Cerebellar nuclear complex (tissue), 1 donor: ENCODE results near the gene FBXL13.
"Not testable (repeated sequence)": the region's sequence is repeated elsewhere in the genome, so short reads cannot be mapped to it uniquely, and the experiment has no call there.

Source experiments
- DNase-seq, 2 experiments: peaks; one replicate each; lab custom pipeline; 2025; lab: John Stamatoyannopoulos, UW

The FBXL13 gene

GRCh38 chr7:102982235-102982634 is 92.4 kb downstream of the FBXL13 start:
- no peak for DNase-seq

GRCh38 chr7:102981451-102981850 is 93.1 kb downstream of the FBXL13 start:
- no peak for DNase-seq

DNA sequence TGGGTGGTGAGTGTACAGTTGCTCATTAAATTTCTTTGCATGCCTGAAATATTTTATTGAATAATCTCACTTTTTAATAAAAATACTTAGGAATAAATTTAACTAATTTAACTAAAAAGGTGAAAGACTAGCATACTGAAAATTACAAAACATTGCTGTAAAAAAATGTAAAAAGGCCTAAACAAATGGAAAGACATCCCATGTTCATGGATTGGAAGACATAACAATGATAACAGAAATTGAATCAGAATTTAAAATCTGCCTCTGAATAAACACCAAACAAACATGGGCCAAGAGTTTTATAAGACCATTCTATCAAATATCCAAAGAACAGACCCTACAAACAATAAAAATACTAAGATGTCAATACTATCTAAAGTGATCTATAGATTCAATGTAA is 94.9 kb downstream of the FBXL13 start:
- DNase-seq = no peak

DNA sequence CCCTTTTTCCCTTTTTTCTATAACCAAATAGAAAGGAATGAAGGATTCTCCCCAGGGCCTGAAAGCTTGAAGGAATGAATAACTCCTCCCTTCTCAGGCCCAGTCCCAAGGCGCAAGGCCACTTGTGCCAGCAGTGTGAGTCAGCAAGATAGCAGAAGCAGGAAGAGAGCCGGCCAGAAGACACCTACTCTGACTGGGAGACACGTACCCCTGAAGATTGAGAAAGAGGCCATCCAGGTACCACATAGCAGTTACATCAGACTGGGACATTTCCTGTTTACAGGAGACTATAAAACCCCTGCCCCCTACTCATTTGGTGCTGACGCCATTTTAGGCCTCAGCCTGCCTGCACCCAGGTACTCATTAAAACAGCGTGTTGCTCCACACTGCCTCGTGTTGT is 96.3 kb downstream of the FBXL13 start:
- no peak for DNase-seq

GRCh38 chr7:102977586-102977985 is 97.0 kb downstream of the FBXL13 start:
- not testable (repeated sequence) for DNase-seq

GRCh38 chr7:102976493-102976892 is 98.1 kb downstream of the FBXL13 start:
- DNase-seq = no peak

DNA sequence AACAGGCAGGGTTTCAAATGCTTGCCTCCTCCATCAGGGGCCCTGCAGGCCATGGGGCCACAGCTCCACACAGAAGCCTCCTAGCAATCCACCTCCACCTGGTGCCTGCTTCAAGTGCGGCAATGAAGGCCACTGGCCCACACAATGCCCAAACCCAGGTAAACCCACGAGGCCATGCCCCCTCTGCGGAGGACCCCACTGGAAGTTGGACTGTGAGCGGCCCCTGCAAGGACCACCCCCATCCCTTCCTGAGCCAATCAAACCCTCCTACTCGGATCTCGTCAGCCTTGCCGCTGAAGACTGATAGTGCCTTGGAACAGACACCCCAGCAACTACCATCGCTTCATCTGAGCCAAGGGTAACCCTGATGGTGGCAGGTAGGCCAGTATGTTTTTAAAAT is 98.7 kb downstream of the FBXL13 start:
- no peak for DNase-seq

- DNase-seq = no peak
These were observed 100.0 kb downstream of the FBXL13 start for GRCh38 chr7:102974366-102975236.

- DNase-seq = no peak
These were observed 101.3 kb downstream of the FBXL13 start for GRCh38 chr7:102973096-102973802.

DNA sequence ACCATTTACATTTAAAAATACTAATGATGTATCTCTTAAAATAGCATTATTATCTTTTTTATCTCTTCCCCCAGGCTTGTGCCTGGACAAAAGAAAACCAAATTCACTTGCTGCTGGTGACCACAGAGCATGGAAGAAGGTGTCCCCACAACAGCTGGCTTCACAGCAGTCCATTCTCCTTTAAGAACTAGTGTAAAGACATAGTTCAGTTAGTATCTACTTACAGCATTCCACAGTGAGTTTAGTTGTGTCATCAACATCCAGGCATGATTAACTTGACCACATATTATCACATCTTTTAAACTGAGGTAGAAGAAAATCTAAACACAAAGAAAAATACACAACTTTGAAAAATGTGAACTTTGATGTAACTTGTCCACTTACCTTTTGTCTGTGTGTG is 106.8 kb downstream of the FBXL13 start:
- DNase-seq = no peak

DNA sequence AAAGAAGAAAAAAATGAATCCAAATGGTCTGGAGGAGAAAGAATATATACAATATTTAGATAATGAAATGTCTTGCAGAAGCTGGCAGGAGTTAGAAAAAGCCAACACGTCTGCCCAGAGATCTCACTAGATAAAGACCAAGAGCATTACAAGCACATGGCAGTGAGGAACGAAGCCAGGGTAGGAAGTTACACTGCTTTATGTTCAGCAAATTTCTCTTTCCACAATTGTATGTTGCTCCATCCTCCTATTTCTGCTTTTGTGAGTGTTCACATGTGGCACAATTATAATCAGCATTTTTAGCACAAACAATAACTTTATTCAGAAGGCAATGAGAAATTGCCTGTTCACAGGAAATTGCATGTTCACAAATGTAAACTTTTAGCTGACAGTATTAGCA is 108.1 kb downstream of the FBXL13 start:
- no peak for DNase-seq

- DNase-seq = not testable (repeated sequence)
These were observed 112.6 kb downstream of the FBXL13 start for GRCh38 chr7:102961993-102962392.

GRCh38 chr7:102958004-102958403 is 116.6 kb downstream of the FBXL13 start:
- not testable (repeated sequence) for DNase-seq

DNA sequence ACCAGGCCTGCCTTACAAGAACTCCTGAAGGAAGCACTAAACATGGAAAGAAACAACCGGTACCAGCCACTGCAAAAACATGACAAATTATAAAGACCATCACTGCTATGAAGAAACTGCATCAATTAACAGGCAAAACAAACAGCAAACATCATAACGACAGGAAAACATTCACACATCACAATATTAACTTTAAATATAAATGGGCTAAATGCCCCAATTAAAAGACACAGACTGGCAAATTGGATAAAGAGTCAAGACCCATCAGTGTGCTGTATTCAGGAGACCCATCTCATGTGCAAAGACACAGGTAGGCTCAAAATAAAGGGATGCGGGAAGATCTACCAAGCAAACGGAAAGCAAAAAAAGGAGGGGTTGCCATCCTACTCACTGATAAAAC is 120.2 kb downstream of the FBXL13 start:
- DNase-seq = not testable (repeated sequence)

DNA sequence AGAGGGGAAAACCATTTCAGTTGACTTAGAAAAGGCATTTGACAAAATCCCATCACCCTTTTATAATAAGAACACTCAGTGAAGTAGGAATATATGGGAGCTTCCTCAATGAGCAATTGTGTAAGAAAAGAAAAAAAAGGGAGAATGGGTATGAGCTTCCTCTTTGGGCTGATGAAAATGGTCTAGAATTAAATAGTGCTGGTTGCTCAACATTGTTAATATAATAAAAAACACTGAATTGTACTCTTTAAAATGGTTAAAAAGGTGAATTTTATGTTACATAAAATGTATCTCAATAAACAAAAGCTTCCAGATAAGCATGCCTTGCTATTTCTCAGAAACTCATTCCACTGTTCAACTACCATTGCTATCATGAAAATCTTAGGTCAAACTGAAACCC is 121.2 kb downstream of the FBXL13 start:
- DNase-seq = no peak

DNA sequence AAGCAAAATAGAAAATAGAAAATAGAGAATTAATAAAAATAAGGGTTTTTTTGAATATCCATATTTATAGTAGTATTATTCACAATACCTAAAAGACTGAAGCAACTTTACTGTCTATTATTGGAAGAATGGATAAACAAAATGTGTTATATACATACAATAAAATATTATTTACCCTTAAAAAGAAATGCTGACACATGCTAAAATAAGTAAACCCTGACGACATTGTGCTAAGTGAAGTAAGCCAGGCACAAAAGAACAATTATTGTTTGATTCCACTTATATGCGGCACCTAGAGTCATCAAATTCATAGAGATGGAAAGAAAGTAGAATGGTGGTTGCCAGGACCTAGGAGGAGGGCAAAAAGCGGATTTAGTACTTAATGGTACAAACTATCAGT is 122.8 kb downstream of the FBXL13 start:
- no peak for DNase-seq

DNA sequence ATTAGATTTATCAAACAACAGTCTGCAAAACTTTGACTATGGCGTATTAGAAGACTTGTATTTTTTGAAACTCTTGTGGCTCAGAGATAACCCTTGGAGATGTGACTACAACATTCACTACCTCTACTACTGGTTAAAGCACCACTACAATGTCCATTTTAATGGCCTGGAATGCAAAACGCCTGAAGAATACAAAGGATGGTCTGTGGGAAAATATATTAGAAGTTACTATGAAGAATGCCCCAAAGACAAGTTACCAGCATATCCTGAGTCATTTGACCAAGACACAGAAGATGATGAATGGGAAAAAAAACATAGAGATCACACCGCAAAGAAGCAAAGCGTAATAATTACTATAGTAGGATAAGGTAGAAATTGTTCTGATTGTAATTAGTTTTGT is 130.4 kb downstream of the FBXL13 start:
- no peak for DNase-seq

- DNase-seq = no peak
These were observed 131.0 kb downstream of the FBXL13 start for GRCh38 chr7:102943423-102944169.

GRCh38 chr7:102942868-102943267 is 131.7 kb downstream of the FBXL13 start:
- no peak for DNase-seq

GRCh38 chr7:102942181-102942866 is 132.3 kb downstream of the FBXL13 start:
- no peak for DNase-seq

DNA sequence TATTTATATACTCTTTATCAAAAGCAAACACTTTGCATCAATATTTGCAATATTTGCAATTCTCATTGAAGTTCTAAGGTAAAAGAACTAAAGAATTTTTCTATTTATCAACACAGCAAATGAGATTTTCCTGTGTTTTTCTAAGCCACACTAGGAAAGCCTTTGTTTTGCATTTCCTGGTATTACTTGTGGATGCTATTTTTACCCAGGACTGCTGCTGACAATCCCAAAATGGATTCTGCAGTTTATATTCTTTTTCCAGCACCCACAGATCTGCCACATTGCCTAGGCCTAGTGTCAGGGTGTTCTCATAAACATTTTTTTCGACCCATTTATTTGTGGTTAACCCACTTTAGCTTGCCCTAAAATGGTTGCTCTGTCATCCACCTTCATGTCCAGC is 135.9 kb downstream of the FBXL13 start:
- DNase-seq = no peak
